HG03457 (cell line): Measurements from ENCODE around the gene ZNF543.
A peak's percentile ranks its signal among the peaks of the same experiment; 100 is the strongest.
"Not testable (repeated sequence)": the region's sequence is repeated elsewhere in the genome, so short reads cannot be mapped to it uniquely, and the experiment has no call there.

Experiments used
- ATAC-seq: cut with Tn5 transposase; IDR thresholded peaks from one replicate; pipeline ENCODE4 v1.9.1; 2021; ENCODE audit warnings: moderate number of reproducible peaks; ENCODE audit not compliant: unreplicated experiment

The ZNF543 gene

DNA sequence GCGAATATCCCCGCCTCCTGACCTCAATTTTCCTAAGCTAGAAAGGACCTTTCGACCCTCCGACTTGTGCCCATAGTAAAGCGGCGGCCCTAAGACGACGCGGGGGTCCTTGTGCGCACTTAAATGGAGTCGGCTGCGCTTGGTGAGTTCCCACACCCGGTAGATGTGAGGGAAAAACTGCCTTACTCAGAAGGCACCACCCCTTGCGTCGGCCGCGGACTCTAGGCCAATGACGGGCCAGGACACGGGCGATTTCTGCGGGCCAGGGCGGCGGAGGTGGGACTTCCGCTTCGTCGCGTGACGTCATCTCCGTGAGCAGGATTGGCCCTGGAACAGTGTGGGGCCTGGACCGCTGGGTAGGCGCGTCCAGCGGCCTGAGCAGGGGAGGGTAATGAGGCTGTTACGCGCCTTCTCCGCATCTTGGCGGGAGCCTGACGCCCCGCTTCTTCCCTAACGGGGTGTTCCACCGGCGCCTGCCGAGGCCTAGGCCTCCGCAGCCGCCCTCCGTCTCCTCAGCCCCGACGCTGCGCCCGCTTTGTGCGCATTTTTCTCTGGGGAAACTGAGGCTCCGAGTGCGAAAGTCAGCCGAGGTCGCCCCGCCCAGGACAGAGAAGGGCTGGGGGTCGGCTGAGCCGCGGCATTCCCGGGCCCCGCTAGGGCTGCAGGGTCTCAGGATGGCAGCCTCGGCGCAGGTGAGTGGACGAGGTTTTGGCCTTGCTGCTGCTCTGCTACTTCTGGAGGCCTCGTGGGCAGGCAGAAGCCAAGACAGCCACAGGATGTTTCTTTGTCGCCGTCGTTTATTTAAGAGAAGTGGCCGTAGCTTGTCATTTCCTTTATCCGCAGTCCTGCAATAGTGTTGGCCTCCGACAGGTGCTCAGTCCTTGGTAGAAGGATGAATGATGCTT lies at the start of gene ZNF543:
Gene ZNF543 (plus strand): TSS at position 293 of the 905 bp plus-strand sequence. CDS start 382 bp downstream, at position 675.
- ATAC-seq, result peak; percentile 92

DNA sequence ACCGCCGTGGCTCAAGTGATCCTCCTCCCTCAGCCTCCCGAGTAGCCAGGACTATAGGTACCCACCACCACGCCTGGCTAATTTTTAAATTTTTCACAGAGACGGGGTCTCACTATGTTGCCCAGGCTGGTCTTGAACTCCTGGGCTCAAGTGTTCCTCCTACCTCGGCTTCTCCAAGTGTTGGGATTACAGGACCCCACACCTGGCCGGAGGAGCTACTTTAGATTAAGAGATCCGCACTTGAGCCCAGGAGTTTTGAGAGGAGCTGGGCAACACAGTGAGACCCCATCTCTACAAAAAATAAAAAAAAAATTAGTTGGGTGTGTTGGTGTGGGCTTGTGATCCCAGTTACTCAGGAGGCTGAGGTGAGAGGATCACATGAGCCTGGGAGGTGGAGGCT lies 49.0 kb upstream of the ZNF543 start:
- ATAC-seq, result no peak

DNA sequence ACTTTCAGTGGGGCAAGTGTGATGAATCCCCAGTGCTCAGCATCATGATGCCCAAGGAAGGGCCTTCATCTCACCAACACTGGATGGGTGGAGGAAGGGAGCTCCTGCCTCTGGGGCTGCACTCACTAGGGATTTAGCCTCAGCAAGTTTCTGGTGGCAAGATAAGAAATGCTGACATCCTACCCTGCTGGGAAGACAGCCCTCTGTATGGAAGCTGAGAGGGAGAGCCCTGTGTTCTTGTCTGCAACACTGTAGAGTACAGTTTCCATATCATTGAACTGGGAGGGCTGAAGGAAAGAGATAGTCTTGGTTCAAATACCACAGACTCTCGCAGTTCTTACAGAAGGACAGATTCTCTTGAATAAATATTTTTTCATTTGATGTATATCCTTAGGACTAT lies 47.3 kb upstream of the ZNF543 start:
- ATAC-seq, result no peak

- ATAC-seq, result no peak
These were observed 43.8 kb upstream of the ZNF543 start for GRCh38 chr19:57276430-57276829.

- ATAC-seq, result not testable (repeated sequence)
These were observed 41.8 kb upstream of the ZNF543 start for GRCh38 chr19:57278481-57278880.

- ATAC-seq, result peak; percentile 60
These were observed 40.7 kb upstream of the ZNF543 start for GRCh38 chr19:57279418-57280164.

DNA sequence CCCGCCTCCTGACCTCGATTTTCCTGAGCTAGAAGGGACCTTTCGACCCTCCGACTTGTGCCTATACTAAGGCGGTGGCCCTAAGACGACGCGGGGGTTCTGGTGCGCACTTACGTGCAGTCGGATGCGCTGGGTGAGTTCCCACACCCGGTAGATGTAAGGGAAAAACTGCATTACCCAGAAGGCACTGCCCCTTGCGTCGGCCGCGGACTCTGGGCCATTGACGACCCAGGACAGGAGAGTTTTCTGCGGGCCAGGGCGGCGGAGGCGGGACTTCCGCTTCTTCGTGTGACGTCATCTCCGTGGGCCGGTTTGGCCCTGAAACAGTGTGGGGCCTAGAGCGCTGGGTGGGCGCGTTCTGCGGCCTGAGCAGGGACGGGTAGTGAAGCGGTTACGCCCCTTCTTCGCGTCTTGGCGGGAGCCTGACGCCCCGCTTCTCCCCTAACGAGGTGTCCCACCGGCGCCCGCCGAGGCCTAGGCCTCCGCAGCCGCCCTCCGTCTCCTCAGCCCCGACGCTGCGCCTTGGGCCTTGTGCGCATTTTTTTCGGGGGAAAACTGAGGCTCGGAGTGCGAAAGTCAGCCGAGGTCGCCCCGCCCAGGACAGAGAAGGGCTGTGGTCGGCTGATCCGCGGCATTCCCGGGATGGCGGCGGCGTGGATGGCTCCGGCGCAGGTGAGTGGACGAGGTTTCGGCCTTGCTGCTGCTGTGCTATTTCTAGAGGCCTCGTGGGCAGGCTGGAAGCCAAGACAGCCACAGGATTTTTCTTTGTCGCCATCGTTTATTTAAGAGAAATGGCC lies 39.9 kb upstream of the ZNF543 start, which contains the start of gene ZNF460:
Gene ZNF460 (plus strand): TSS at position 321 of the 797 bp plus-strand sequence. CDS start 322 bp downstream, at position 643.
- ATAC-seq, result peak; percentile 56

- no peak for ATAC-seq
These were observed 39.3 kb upstream of the ZNF543 start for GRCh38 chr19:57280962-57281400.

DNA sequence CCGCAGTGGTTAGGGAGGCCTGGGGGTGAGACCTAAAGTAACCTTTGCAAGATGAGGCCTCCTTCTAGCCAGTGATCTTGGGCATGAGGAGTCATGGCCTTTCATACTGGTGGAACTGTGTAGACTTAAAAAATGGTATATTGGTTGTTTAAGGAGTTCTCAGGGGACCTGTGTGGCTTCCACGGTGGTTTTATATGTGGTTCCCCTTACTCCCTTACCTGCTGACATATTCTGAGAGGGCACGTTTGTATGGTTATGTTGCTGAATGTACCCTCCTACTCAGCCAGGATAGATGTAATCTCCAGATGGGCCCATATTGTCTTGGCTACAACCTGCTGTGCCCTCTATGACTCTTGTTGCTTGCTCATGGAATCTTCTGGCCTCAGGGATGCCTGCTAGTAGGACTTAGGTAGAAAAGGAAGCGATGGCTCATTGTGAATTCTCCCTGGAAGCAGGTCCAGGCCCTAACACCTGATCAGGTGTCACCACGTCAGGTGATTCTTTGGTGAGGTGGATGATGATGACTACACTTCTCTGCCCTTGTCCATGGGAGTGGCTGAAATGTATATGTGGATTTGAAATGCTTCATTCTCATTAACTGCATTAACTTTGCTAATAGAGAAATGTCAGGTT lies 38.1 kb upstream of the ZNF543 start:
- no peak for ATAC-seq

GRCh38 chr19:57288373-57288772 lies 31.9 kb upstream of the ZNF543 start:
- ATAC-seq, result no peak

GRCh38 chr19:57290970-57291369 lies 29.3 kb upstream of the ZNF543 start:
- no peak for ATAC-seq

- ATAC-seq, result no peak
These were observed 27.7 kb upstream of the ZNF543 start for GRCh38 chr19:57292547-57292946.

DNA sequence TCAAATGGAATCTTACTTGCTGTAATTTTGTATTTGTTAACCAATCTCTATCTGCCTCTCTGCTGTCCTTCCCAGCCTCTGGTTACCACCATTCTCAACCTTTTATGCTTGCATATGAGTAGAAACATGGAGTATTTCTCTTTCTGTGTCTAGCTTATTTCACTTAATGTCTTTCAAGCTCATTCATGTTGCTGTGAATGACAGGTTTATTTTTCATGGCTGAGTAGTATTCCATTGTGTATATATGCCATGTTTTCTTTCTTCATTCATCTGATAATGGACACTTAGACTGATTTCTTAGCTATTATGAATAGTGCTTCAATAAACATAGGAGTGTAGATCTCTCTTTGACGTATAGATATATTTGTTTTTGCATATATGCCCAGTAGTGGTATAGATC lies 26.6 kb upstream of the ZNF543 start:
- no peak for ATAC-seq

DNA sequence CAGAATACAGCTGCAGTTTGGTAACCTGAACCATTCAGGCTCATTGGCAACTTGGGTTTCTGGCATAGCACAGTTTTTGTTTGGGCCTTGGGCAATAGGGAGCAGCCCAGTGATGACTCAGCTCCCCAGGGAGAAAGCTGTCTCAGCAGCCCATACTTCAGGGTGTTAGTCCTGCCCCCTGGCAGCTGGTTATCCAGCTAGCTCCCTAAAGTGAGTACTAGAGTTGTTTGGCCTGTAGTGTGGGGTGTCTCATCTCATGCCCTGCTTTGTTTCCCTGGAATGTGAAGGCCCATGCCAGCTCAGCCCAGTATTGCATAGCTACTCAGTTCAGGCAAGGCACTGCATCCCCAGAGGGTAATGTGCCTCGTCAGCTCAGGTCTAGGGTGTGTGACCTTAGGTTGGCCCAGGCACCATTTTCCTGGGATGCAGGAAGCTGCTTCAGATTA lies 18.2 kb upstream of the ZNF543 start:
- no peak for ATAC-seq

- no peak for ATAC-seq
These were observed 17.4 kb upstream of the ZNF543 start for GRCh38 chr19:57302727-57303401.

DNA sequence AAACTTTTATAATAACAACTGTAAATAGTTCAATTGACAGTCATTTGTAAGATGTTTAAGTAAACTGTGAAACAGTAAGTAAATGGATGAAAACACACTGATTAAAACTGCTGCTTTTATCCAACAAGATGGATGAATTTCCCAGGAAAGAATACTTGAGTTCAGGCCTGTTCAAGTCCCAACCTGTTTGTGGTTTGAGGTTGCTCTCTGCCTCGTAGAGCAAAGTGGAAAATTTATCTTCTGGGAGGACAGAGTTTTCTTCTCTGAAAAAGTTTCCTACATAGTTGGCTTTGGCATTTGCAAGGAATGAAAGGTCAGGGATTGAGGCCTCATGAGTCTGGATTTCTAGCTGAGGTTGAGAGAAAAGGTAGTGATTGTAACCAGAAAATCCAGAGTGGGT lies 15.2 kb upstream of the ZNF543 start:
- no peak for ATAC-seq

- ATAC-seq, result no peak
These were observed 11.8 kb upstream of the ZNF543 start for GRCh38 chr19:57308514-57308913.

GRCh38 chr19:57310792-57311191 lies 9.5 kb upstream of the ZNF543 start:
- ATAC-seq, result no peak

GRCh38 chr19:57314146-57314545 lies 6.1 kb upstream of the ZNF543 start:
- ATAC-seq, result no peak

DNA sequence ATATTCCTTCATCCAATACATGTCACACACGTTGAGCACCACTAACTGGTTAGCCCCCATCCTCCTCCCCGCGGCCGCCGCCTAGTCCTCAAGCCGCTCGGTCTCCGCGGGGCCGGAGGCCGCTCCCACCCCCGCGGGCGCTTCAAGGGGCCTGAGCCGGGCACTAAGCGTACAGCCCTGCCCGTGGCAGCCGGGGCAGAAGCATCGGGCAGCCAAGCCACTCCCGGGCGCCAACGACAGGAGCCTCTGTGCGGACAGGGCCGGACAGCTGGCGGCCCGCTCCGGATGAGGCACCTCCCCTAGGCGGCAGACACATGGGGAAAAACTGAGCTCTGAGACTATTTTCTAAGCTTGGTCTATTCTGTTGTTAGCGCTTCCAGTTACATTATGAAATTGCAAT lies 2.8 kb upstream of the ZNF543 start:
- ATAC-seq, result no peak
